Activated CD4-positive, CD25-positive, alpha-beta regulatory T cell treated with anti-CD3 and anti-CD28 coated beads, Interleukin-2, amount 50 U/mL, for 16 hours (primary cell): ENCODE results near the gene NYAP2.

Experiments
- DNase-seq: peaks from one replicate; pipeline ENCODE4 v3.0.0-alpha.2; 2020; ENCODE audit warnings: low read depth, low spot score

NYAP2 gene

DNA sequence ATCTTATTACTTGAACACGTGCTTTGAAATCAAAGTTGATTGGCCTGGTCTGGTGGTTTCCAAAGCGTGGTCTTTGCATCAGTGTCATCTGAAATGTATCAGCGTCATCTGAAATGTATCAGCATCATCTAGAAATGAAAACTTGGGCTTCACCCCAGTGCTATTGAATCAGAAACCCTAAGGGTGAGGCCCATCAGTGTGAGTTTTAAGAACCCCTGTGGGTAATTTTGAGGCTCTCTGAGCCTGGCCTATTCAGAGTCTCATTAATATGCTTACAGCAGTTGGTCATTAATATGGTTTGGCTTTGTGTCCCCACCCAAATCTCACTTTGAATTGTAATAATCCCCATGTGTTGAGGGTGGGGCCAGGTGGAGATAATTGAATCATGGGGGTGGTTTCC, 85.2 kb downstream of the NYAP2 start:
- no peak for DNase-seq

DNA sequence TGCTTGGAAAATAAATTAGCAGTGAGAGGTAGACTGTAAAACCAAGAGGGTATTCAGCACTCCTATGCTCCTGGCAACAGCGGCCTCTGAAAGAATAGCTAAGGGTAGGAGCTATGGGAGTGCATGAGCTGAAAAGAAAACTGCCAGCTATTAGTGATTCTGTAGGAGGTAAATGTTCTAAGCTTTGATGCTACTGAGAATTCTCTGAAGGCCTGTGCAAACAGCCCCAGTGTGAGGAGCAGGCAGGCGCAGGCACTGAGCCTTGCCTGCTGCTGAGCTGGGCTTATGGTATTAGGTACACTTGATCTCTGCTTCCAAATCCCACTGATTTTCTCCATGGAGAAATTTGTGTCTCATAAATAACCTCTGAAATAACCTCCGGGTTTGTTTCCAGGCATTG, 86.7 kb downstream of the NYAP2 start:
- no peak for DNase-seq

DNA sequence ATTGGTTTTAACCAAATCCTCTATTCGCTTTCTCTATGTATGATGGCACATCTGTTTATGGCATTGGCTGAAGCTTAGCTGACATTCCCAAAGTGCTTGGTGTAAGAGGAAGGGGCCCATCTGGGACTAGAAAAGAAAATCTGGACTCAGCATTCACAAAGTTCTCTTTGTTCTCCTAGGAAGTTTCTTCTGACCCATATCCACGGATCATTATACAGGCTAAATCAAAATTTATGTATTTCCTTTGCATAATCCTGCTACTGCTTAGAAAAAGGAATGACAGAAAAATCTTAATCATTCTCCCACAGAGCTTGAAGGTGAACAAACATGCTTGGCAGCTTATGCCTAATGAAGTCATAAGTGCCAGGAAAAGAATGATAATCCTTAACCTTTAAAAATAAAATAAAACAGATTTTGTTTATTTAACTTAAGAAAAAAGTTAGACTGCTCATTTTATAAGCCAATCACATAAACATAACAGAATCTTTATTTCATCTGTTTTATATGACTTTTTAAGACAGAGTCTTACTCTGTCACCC, 88.4 kb downstream of the NYAP2 start:
- no peak for DNase-seq

DNA sequence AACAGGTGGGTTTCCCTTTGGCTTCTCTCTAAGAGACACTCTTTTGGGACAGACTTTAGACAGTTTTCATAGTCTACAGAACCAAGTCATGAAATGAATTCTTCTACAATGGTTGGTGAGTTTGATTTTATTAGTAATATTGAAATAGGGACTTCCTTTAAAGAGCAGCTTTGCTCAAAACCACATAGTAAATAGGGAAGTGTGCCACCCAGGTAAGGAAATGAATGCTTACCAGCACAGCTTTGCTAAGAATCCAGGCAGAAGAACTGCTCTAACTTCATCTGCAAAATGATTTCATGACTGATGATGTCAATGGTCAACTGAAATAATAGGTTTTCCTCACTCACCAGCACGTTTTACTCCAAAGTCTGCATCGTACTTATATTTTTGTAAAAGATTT, 89.2 kb downstream of the NYAP2 start:
- DNase-seq: no peak

DNA sequence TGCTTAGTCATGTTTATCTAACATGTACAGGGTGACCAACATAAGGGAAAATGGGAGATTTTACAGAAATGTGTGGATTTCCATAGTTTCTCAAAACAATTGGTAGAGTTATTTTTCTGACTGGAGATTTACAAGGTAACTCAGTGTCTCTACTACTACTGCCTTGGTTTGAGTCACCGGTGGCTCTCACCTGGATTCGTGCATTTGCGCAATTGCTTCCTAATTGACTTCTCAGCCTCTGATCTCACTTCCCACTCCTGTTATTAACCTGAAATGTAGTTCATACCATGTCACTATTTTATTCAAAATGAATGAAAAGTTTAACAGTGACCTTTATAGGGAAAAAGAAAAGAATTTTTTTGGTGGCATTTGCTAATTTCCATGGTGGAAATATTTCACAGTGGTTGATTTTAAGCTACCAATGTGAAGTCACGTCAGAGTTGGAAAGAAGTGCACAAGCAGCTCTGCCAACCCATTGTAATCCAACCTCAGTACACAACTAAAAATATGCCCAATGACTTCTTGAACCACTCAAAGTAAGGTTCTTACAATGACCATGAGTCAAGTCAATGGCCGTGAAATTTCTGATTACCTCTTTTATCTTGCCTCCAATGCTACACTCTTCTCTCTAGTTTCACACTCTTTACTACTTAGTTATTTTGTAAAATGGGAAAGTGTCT, 94.0 kb downstream of the NYAP2 start:
- DNase-seq: no peak

DNA sequence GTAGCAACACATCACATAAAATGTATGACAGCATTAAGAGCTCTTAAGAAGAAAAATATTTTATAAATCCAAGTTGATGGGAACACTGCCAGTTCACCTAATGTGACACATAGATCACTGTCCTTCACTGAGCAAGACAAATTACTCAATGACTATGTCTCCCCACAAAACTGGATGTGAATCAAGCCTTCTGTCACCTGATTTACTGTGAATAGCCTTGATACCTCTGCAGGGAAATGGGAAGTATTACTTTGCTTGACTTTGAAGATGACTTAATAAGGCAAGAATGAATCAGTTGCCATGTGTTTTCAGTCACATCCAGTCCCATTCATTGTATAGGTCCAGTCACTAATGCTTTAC, 94.6 kb downstream of the NYAP2 start:
- DNase-seq: no peak

DNA sequence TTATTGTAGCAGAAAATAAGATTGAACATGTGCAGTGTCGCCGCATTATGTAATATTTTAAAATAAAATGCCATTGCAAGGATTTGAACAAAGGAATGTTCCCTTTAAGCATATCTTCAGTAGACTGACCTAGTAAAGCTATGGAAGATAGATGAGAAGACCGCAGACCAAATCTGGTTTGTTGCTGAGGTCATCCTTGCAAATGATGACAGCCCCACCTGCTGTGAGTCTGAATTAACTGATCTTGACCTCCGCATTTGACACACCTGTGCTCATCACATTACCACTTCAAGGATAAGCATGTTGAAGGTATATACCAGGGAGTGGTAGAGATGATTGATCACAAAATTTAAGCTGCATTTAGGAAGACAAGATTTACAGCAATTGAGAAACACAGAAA, 96.2 kb downstream of the NYAP2 start:
- no peak for DNase-seq

DNA sequence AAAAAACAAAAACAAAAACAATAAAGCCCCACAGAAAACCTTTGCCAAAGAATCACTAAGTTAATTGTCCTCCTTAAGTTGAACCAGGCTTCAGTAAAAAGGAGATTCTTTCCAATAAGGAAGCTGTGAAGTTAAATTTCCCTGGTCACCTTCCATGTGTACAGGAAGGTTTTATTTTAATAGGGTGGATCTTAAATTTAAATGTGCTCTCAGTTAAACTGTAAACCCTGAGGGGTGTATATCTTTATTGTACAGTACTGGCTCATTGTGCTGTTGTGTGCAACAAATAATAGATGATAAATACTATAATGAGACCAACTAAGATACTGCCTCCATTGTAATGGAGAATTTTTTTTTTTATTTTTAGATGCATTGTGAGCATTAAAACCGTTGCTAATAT, 97.1 kb downstream of the NYAP2 start:
- DNase-seq: no peak

DNA sequence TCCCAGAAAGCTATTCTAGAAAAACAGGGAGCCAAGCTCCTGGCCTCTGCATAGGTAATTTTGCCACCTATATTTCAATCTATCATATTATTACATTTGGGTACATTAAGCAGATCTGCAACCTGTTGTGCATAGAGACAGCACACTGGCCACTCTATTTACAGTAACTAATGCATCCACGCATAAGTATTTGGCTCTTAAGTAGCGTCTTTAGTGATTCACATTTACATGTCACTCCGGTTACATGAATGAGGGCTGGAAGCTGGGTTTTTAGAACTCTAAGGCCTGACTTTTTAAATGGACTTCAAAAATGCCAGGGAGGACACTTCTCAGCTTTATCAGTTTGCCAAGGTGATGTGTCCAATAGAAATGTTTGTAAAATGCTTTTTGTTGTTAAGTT, 97.7 kb downstream of the NYAP2 start:
- no peak for DNase-seq

DNA sequence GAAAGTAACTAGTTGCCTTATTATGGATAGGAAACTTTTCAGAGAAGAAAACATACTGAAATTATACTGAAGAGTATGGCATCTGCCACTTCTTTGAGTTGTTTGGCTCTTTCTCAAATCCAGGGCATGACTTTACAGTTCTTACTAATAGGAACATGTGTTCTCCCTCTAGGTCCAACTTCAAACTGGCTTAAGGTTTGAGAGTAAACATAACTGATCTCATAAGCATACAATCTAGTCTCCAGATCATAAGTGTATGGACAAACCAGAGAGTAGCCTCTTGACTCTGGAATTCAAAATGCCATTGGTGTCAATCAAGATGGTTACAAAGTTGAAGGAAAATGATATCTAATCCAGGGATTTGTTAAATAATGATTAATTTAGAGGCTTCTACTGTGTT, 101.5 kb downstream of the NYAP2 start:
- DNase-seq: no peak

DNA sequence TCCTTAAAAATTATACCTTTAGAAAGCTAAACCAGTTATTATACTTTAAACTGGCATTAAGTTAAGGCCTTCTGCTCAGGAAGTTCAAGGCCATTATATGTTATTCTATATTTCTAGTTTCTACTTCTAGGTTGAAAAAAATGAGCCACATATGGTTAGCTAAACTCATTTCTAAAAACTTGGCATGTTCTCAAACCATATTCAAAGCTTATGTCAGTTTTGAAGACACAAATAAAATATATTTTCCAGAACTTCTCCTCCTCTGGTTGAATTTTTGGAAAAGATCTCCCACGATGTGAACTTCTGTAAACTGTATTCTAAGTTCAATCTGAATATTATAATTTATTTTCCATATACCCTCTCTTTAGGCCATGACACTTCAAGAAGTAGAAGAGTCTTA, 103.5 kb downstream of the NYAP2 start:
- DNase-seq: no peak

DNA sequence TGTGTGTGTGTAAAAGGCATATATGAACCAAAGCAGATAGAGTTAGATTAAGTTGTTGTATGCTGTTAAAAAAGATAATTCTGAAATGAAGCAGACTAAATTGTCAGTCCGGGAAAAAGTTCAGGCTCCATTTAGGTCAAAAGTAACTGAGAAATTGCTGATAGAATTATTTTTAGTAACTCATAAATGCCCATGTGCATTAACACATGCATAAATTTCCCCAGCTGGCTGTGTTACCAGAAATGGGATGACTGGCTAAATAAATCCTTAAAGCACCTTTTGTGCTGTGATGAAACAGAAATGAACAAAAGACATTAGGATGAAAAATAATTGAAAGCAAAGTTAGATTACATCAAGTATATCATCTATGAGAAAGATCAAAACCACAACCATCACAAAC, 111.3 kb downstream of the NYAP2 start:
- DNase-seq: no peak

DNA sequence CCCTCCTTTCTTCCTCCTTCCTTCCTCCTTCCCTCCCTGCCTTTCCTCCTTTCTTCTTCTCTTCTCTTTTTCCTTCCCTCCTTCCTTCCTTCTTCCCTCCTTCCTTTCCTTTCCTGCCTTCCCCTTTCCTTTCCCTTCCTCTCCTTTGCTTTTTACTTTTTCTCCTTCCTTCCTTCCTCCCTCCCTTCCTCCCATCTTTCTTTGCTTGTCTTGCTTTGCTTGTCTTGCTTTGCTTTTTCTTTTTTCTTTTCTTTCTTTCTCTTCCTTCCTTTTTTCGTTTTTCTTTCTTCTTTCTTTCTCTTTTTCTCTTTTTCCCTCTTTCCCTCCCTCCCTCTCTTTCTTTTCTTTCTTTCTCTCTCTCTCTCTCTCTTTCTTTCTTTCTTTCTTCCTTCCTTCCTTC, 113.0 kb downstream of the NYAP2 start:
- no peak for DNase-seq

DNA sequence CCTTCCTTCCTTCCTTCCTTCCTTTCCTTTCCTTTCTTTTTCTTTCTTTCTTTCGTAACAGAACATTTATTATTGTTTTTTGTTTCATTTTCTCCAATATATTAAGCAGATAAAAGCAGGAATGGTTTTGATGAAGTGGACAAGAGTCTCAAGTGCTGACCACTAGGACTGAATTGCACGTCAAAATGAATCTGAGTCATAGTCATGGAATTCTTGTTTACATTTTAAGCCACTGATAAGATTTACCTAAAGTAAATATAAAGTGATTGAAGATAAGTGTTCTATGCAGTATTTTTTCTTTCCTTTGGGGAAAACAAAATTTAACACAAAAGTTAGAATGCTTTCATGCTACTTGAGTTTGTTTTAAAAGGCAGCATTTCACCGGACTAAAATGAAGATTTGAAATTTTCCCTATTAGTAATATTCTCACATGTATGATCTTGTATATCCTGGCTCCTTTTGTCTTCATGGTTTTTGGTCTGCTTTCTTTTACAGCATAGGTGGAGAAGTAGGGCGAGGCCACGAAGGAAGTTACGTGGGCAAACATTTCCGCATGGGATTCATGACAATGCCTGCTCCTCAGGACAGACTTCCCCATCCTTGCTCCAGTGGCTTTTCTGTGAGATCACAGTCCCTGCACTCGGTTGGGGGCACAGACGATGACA, 113.5 kb downstream of the NYAP2 start:
- no peak for DNase-seq

DNA sequence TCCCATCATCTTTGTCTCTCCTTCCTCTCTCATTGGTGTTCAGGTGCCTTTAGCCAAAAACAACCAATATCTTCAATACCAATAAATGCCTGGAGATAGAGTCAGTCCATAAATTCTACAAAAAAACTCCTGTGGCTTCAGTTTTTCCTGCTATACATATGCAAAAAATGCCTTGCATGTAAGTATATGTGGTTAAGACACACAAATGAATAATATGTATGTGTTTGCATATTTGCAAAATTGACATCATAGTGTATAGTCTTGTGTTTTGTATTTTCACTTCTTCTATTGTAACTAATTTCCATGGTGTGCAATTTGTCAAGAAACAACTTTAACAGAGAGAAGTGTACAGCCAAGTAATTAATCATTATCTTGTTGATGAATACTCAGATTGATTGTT, 115.5 kb downstream of the NYAP2 start:
- DNase-seq: no peak

DNA sequence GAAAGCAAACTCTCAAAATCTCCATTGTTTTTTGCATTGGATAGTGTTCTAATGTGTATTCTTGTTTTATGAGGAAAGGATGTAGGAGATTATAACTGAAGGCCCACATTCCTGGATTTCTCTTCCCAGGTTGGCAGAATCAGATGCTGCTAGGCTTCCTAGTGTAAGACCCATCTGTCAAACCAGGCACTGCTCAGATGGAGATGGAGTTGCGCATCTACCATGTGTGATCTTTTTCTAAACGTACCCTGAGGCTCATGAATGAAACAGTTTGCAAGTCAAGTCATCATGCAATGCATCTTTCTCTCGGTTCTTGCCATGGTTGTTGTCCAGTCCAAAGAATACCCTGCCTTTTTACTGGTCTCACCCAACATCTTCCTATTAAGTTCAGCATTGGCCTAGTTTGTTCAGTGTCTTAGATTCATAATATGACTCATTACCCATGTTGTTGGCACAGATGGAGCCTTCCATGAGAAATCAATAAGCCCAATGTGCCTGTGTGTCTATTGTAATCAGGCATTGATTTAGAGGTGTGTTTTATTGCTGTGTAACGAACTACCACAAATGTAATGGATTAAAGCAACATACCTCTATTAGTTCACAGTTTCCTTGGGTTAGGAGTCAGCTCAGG, 127.4 kb downstream of the NYAP2 start:
- DNase-seq: no peak

DNA sequence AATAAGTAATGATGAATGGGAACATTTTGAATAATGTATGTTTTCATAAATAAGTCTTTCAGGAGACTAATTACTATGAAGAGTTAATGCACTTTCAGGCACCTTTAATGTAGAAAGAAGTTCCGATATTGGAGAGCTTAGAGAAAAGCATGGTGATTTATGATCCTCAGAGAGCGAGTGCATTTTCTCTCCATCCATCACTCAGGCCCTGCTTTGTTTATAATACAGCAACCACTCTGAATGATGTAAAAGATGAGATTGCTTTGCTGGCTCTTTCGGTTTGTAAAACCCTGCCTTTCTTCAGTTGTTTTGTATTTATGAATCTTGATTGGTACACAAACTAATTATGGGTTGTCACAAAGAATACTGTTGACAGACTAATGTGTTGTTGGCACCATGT, 132.0 kb downstream of the NYAP2 start:
- DNase-seq: no peak

DNA sequence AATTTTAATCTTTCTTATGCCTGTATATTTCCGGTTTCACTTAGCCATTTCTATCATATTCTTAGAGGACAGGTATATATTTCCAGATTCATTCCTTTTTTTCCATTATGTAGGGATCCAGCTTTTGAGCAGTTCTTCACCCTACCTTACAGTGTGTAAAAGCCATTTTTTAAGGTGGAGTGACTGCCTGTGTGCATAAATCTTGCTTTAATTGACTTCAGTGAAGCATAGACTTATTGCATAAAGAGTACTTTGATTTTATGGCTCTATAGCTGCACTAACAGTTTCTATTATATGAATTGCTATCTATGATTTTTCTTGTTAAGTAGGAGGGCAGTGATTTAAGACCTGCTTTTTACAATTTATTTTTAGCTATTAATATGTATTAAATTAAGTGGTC, 132.6 kb downstream of the NYAP2 start:
- DNase-seq: no peak

DNA sequence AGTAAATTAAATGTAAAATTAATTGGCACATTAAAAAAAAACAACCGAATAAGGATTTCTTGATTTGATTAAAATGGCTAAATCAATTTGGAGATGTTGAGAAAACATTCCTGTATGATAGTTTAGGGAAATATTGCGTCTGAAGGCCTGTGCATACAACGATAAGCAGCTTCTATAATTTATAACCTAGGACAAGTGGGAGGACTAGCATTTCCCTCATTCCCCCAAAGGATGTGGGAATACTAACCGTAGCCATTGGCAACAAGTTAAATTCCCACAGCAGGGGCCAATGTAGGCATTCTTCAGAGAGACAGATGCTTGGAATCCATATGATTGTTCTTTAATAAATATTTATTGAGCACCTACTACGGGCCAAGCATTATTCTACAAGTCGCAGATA, 134.5 kb downstream of the NYAP2 start:
- no peak for DNase-seq

DNA sequence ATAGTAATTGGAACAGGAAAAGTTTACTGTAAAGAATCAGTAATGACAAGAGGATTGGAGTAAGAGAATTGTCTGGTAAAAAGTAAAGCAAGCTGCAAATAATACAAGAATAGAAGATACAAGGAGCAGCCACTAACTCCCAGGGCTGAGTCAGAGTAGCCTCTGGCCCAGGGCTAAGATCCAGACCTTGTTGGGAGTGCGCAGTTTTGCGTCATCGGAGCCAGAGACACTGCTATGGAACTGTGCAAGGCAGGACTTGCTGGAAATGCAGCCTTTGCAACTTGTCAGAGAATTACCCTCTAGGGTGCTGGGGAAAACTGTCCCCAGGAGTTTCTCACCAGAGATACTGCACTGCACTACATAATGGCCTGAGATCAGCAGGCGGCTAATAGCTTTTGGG, 135.2 kb downstream of the NYAP2 start:
- DNase-seq: no peak

DNA sequence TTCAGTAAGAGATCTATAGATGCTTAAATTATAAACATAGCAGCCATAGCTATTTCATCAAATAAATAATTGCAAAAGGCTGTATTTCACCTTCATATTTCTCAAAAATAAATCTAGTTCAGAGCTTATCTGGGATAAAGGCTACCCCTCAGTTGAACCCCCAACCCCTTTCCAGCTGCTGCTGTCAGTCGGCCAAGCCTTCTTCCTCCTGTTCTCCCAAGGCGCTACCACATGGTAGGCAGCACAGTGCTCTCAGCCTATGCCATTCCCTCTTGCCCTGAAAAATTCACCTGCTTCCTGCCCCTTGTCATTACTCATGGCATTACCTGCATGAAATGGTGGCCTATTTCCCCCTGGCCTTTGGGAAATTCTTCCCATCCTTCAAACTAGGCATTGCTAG, 136.5 kb downstream of the NYAP2 start:
- no peak for DNase-seq

DNA sequence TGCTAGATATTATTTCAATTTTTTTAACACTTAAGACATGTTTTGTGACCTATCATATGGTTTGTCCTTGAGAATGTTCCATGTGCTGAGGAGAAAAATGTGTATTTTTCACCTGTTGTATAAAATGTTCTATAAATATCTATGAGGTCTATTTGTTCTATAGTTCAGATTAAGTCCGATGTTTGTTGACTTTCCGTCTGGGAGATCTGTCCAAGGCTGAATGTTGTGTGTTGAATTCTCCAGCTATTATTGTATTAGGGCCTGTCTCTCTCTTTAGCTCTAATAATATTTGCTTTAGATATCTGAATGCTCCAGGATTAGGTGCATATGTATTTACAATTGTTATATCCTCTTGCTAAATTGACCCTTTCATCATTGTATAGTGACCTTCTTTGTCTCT, 144.1 kb downstream of the NYAP2 start:
- no peak for DNase-seq

DNA sequence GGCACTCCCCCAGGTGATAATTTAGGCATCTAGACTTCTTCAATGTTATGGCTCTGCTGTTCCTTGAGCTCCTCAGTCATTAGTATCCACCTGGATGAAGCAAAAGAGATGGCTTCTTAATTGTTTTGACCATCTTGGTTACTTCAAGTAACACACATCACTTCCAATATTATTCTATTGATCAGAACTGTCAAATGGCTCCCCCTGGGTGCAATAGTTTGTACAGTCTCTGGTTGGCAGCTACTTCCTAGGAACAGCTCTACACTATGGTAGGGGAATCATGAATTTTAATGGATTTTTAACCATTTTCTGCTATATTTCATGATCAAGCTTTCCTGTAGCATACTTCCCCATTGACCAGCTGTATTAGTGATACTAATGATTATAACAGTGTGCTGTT, 157.0 kb downstream of the NYAP2 start:
- no peak for DNase-seq
